Stomach smooth muscle (tissue), 2 donors: Measurements from ENCODE around the gene RND2.
A peak's percentile ranks its signal among the peaks of the same experiment; 100 is the strongest.

ENCODE experiments used
- H3K27ac ChIP-seq: one replicate; pipeline ENCODE4 v1.7.0; 2013; ENCODE audit warnings: mild to moderate bottlenecking, low read length, inconsistent platforms
- H3K27me3 ChIP-seq, 2 donors: one replicate each; pipeline ENCODE4 v1.7.0; 2013; ENCODE audit warnings: low read length in 2 of 2; ENCODE audit not compliant: insufficient read depth in 2 of 2, control insufficient read depth in 1 of 2
- H3K36me3 ChIP-seq, 2 donors: one replicate each; pipeline ENCODE4 v1.7.0; 2013; ENCODE audit warnings: low read length in 2 of 2; ENCODE audit not compliant: control insufficient read depth in 2 of 2, insufficient read depth in 2 of 2
- H3K4me1 ChIP-seq: one replicate; pipeline ENCODE4 v1.7.0; 2013; ENCODE audit warnings: low read length; ENCODE audit not compliant: control insufficient read depth, insufficient read depth
- H3K4me3 ChIP-seq, 2 donors: one replicate each; pipeline ENCODE4 v1.7.0; 2013; ENCODE audit warnings: low read length in 2 of 2
- H3K9ac ChIP-seq, 2 donors: one replicate each; pipeline ENCODE4 v1.7.0; 2013; ENCODE audit warnings: low read length in 2 of 2, mild to moderate bottlenecking in 1 of 2
- H3K9me3 ChIP-seq, 2 donors: one replicate each; pipeline ENCODE4 v1.7.0; 2013; ENCODE audit warnings: low read length in 2 of 2; ENCODE audit not compliant: control insufficient read depth in 2 of 2
- donor health status: healthy.
- donor health status: Pancreatic carcinoma.

RND2 gene

GRCh38 chr17:43018932-43019331, 6.1 kb upstream of the RND2 start:
- H3K36me3 ChIP-seq = peaks cover 21 to 28% of the 10 kb centered on the region in 2 donors
- no peak overlapping the region for H3K27ac ChIP-seq
- H3K9me3 ChIP-seq = no peaks in the 10 kb centered on the region
- H3K4me3 ChIP-seq = no peak overlapping the region
- H3K4me1 ChIP-seq = peaks cover 44% of the 10 kb centered on the region
- H3K27me3 ChIP-seq = no peaks in the 10 kb centered on the region
- no peak overlapping the region for H3K9ac ChIP-seq

GRCh38 chr17:43019418-43019817, 5.6 kb upstream of the RND2 start:
- H3K4me1 ChIP-seq = peaks cover 42% of the 10 kb centered on the region
- H3K9me3 ChIP-seq = no peaks in the 10 kb centered on the region
- peak overlapping the region; percentile 4 to 52 for H3K4me3 ChIP-seq

GRCh38 chr17:43020030-43020621, 4.9 kb upstream of the RND2 start:
- Histone ChIP-seq H3K4me3 (peak overlapping the region; percentile 4 to 52), H3K9ac (peak overlapping the region; percentile 18 to 51), H3K27me3 (no peaks in the 10 kb centered on the region), H3K27ac (peak overlapping the region; percentile 53), H3K4me1 (peaks cover 45% of the 10 kb centered on the region), H3K9me3 (no peaks in the 10 kb centered on the region), H3K36me3 (peaks cover 17% of the 10 kb centered on the region in 2 donors)

More at GRCh38 chr17:43019418-43019817, 5.6 kb upstream of the RND2 start:
- Histone ChIP-seq H3K27me3 (no peaks in the 10 kb centered on the region), H3K36me3 (peaks cover 21 to 24% of the 10 kb centered on the region in 2 donors), H3K27ac (peak overlapping the region; percentile 53), H3K9ac (peak overlapping the region; percentile 18 to 51)

GRCh38 chr17:43020789-43021740, 4.0 kb upstream of the RND2 start:
- Histone ChIP-seq H3K36me3 (peaks cover 9 to 11% of the 10 kb centered on the region in 2 donors), H3K27ac (peak overlapping the region; percentile 62), H3K9ac (peak overlapping the region; percentile 72 to 74), H3K4me1 (peaks cover 39% of the 10 kb centered on the region), H3K4me3 (peak overlapping the region; percentile 78 to 98), H3K9me3 (no peaks in the 10 kb centered on the region), H3K27me3 (no peaks in the 10 kb centered on the region)

- H3K4me3 ChIP-seq = peak within 1 kb of the TSS; percentile 78 to 98
- H3K9ac ChIP-seq = peak within 1 kb of the TSS; percentile 72 to 74
- peak within 1 kb of the TSS; percentile 62 for H3K27ac ChIP-seq
- H3K9me3 ChIP-seq = no peaks in the 10 kb centered on the region
- no peaks in the 10 kb centered on the region for H3K27me3 ChIP-seq
- peaks cover 34% of the 10 kb centered on the region for H3K4me1 ChIP-seq
- peaks cover 6 to 9% of the 10 kb centered on the region in 2 donors for H3K36me3 ChIP-seq
Measured at GRCh38 chr17:43021741-43022512, 3.1 kb upstream of the RND2 start, which contains the start of gene VAT1. Gene VAT1, minus strand, starts transcription at chr17:43022385. Its CDS starts 63 bp downstream, at chr17:43022322.

GRCh38 chr17:43025290-43025657, 243 bp downstream of the RND2 start:
- Histone ChIP-seq H3K4me1 (peaks cover 18% of the 10 kb centered on the region), H3K9ac (peak overlapping the region; percentile 9 to 51), H3K27ac (peak overlapping the region; percentile 49)

GRCh38 chr17:43025766-43026537, 921 bp downstream of the RND2 start:
- Histone ChIP-seq H3K36me3 (no peaks in the 10 kb centered on the region), H3K4me1 (peaks cover 12% of the 10 kb centered on the region), H3K9ac (no peak overlapping the region), H3K9me3 (no peaks in the 10 kb centered on the region), H3K27ac (no peak overlapping the region), H3K4me3 (no peak overlapping the region), H3K27me3 (no peaks in the 10 kb centered on the region)

More at GRCh38 chr17:43025290-43025657, 243 bp downstream of the RND2 start:
- Histone ChIP-seq H3K9me3 (no peaks in the 10 kb centered on the region), H3K27me3 (no peaks in the 10 kb centered on the region), H3K4me3 (peak overlapping the region; percentile 35 to 69), H3K36me3 (no peaks in the 10 kb centered on the region)

- Histone ChIP-seq H3K27ac (no peak overlapping the region), H3K27me3 (no peaks in the 10 kb centered on the region), H3K4me1 (peaks cover 9% of the 10 kb centered on the region), H3K9ac (no peak overlapping the region), H3K36me3 (no peaks in the 10 kb centered on the region), H3K9me3 (no peaks in the 10 kb centered on the region), H3K4me3 (no peak overlapping the region)
Measured at GRCh38 chr17:43026595-43026994, 1.6 kb downstream of the RND2 start.

GRCh38 chr17:43027091-43028032, 2.3 kb downstream of the RND2 start:
- no peaks in the 10 kb centered on the region for H3K27me3 ChIP-seq
- no peak overlapping the region for H3K4me3 ChIP-seq
- no peaks in the 10 kb centered on the region for H3K9me3 ChIP-seq
- H3K4me1 ChIP-seq = peaks cover 9% of the 10 kb centered on the region
- no peak overlapping the region for H3K27ac ChIP-seq
- H3K36me3 ChIP-seq = no peaks in the 10 kb centered on the region
- H3K9ac ChIP-seq = no peak overlapping the region
